GM21390 (cell line): ENCODE measurements around the gene RAB33A.

Source experiments
- ATAC-seq: cut with Tn5 transposase; IDR thresholded peaks from one replicate; pipeline ENCODE4 v1.9.1; 2021; ENCODE audit not compliant: unreplicated experiment

Gene RAB33A

DNA sequence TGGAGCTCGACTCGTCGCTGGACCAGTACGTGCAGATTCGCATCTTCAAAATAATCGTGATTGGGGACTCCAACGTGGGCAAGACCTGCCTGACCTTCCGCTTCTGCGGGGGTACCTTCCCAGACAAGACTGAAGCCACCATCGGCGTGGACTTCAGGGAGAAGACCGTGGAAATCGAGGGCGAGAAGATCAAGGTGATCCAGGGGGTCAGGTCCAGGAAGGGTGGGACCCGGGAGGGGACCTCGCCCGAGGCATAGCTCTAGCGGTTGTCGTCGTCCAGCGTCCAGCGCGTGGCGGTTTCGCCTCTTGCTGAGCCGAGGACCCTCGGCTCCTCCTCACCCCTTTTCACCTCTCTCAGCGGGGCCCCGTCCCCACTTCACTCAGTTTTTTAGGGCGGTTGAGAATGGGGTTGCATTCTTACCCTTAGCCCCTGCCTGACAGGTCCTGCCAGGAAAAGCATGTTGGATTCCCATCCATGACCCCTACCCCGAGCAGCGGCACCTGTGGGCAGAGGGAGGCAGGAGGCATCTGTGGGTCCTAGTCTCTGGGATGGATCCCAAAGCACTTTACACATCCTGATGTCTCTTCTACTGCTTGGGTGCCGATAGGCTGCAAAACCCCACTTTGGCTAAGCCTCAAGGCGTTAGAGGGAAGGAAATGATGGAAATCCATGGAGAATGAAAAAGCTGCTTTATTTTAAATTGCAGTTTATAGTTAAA, 524 bp downstream of the RAB33A start:
- no peak for ATAC-seq

DNA sequence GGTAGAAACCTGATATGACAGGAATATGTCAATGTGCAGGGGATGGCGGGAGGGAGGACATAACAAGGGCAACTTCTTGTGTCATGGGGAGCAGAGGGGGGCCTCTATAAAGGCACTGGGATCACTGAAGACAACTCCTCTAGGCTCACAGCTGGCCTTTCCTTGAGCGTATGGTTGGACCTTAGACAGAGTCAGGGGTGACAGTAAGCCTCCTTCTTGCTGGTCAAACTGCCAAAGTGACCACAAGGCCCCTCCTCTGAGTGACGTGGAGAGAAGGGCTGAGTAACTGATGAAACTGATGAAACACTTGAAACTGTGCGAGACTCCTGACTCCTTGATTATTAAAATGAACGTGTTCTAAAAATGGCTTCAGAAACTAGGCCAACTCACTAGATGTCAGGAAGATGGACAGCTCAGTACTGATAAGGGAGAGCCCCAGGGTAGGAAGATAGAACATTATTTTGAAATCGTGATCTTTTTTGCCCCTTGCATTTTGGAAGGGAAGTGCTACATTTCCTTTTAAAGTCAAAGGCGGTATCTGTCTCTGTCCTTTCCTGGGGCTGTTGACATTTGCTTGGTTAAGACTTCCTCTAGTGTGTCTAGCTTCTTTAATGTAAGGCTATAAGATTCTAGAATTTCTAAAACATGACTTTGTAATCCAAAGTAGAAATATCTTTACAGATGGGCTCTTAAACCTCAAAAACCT, 1.6 kb downstream of the RAB33A start:
- peak; percentile 34 for ATAC-seq

DNA sequence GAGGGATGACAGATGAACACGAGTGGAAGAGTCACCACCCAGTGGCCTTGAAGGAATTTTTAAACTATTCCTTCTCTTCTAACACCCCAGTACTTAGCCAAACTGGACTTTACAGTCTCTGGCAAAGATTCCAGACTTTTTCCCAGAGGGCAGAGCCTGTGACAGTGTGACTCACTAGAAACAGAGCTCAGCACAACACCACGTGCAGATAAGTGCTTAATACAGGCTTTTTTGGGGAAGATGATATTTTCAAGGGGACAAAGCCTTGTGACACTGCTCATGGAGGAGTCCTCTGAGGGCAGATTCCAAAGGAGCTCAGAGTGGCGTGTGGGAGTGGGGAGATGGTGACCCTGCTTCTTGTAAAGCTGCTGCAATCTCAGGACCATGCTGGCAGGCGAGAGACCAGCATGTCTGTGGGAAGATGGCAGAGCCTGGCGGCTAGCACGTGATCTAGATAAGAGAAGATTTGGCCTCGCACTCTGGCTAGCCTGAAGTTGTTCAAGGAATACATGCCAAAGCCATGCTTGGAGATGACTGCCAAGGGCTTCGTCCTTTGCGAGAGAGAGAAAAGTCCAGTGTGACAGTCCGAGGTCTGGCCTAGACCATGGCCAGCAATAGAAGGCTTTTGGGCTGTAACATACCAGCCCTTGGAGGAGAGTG, 2.4 kb downstream of the RAB33A start:
- no peak for ATAC-seq

DNA sequence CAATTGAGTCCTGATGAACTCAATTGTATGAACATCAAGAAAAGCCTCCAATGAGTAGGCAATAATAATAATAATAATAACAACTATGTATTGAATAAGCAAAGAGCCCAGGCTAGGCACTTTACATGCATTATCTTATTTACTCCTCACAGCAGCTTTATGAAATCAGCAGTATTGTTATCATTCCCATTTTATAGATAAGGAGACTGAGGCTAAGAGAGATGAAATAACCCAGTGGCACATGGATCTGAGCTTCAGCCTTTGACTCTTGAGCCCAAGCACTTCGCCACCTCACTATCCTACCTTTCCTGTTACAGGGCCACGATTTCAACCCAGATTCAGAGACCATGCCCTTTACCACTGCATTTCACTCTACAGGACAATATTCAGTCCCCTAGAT, 3.2 kb downstream of the RAB33A start:
- no peak for ATAC-seq

DNA sequence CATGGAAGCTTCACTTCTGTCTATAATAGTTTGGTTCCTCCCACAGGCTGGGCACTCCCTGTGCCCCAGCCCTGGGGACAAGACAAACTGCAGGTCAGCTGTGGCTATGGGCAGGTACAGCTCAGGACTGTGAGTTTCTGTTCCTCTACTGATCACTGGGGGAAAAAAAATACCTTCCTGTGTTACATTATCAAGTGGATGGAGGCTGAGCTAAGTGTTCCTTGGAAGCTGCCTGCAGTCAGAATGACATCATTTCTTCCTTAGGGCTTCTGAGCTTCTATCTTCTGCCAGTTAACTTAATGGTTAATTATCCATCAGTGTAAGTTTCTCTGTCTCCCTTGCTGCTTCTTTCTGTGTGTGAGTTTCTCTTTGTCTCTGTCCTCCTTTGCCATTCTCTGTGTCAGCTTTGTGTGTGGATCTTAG, 4.6 kb downstream of the RAB33A start:
- ATAC-seq = peak; percentile 75

DNA sequence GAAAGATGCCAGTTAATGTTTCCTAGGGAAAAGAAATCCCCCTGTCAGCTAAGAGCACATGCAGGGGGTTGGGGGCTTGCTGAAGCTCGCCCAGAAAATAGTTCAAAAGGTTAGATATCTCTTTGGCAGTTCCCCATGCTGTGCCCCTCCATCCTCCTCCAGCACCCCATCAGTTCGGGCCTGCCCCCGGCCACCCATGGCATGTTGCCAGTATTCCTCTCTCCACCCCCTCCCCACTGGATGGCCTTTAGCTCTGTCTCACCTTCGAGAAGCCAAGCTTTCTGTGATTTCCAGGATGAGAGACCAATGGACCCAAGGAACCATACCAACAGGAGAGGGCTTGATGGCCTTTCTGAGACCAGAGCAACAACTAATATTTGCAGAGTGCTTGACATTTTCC, 5.2 kb downstream of the RAB33A start:
- no peak for ATAC-seq

DNA sequence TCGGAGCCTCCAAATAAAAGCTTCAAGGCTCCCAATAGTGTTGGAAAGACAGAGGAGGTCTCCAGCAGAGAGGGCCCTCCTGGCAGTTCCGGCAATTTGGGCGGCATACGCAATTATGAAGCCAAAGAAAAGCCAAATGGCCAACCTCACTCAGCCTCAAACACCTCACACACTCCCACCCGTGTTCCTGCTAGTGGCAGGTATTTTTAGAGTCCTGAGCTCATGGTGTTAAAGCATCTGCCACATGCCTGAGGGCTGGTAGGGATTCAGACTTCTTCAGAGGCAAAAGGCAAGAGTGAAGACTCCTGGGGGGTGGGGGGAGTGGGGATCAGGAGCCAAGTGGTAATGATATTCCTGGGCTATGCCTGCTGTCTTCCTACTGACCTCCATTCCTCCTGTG, 7.4 kb downstream of the RAB33A start:
- no peak for ATAC-seq

DNA sequence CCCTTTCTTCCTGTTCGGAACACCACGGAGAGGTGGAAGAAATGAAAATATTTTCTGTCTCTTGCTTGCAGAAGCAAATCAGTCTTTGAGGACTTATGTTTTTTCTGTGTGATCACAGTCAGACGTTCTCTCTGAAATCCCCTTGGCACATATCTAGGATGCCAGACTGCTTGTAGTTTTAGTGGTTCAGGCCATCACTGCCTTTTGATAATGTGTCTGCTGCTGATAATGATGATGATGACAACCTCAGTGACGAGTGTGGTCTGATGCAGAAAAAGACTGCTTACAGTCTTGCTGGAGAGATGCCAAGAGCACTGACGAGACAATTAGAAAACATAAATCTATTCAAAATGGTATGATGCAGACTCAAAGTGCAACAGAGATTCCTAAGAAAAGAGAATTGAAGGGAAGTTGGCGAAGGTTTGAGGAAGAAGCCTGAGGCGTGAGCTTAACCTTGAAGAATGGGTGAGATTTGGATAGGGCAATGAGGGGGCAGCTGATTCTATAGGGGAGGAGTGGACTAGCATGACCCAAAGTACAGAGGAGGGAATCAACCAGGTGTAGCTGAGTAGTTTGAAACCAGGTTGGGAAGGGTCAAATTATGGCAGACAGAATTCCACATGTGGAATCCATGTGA, 7.9 kb downstream of the RAB33A start:
- ATAC-seq = no peak

DNA sequence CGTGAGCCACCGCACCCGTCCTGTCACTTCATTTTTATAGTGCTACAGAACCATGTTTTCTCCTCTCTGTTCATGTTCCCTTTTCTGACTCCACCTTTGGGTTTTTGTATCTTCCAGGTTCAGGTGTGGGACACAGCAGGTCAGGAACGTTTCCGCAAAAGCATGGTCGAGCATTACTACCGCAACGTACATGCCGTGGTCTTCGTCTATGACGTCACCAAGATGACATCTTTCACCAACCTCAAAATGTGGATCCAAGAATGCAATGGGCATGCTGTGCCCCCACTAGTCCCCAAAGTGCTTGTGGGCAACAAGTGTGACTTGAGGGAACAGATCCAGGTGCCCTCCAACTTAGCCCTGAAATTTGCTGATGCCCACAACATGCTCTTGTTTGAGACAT, 12.4 kb downstream of the RAB33A start:
- ATAC-seq = no peak

DNA sequence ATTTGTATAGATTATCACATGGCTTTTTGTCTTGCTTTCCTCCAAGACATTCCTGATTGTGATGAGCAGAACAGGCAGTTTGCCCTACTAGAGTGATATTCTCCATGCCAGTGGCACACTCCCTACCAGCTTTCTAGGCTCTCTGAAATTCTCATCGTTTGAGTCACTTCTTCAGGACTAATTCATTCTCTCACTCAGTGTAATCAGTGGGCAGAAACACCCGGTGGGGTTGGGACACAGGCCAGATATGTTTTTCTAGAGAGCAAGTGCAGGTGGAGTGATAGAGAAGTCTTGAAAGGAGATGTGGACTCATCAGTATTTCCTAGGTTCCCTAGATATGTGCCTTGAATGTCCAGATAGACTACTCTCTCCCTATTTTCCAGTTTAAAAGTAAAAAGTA, 13.1 kb downstream of the RAB33A start:
- ATAC-seq = no peak

DNA sequence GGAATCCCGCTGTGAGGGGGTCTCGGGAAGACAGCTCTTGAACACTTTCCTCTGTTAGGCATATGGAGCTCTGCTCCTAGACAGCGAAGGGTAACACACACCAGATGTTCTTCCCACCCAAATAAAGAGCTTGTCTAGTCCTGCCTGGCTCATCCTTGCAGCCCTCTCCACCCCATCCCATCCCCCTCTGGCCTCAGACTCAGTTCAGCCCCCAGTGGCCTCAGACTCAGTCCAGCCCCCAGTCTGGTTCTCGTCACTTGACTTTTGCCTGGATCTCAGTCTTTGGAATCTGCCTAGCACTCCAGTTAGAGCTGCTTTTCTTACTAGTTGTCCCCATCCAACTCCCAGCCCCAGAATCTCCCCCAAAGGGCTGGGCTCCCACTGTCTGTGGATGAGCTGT, 14.9 kb downstream of the RAB33A start:
- ATAC-seq = no peak

DNA sequence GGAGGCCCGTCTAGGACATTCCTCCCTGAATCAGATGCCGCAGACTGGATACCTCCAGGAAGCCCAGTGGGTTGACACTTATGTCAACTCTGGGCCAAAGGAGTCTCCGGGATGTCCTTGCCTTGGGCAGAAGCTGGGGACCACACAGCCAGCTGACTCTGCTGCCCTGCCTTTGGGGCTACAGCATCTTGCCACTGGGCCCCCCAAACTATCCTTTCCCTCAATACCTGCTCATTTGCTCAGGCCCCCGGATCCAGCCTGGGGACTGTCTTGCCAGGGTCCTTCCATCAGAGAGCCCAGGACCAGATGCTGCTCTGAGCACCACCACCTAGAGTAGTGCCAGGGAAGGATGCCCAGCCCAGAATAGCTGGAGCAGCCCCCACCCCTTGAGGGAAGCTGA, 19.0 kb downstream of the RAB33A start:
- ATAC-seq = no peak

DNA sequence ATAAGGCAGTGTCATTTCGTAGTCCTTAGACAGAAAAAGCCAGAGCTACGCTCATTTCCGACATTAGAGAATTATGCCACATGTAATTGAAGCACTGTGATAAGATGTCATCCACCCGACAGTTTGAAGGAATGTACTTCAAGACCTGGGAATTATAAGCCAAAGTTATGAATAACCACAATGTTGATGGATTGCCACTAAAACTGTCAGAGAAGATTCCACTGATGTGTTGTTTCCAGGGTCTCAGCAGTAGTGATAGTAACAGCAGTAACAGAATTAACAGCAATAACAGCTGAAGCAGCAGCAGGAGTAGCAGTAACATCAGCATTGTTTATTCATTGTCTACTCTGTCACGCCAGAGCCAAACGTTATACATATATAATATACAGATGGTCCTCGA, 24.7 kb downstream of the RAB33A start:
- ATAC-seq = no peak

DNA sequence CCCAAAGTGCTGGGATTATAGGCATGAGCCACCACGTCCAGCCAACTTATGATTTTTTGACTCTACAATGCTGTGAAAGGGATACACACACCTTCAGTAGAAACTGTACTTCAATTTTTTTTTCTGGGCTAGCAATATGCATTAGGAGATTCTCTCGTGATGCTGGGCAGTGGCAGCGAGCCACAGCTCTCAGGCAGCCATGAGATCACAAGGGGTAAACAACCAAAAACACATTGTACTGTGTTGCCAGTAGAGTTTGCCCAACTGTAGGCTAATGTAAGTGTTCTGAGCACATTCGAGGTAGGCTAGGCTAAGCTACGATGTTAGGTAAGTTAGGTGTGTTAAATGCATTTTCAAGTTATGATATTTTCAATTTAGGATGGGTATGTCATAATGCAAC, 25.7 kb downstream of the RAB33A start:
- no peak for ATAC-seq

DNA sequence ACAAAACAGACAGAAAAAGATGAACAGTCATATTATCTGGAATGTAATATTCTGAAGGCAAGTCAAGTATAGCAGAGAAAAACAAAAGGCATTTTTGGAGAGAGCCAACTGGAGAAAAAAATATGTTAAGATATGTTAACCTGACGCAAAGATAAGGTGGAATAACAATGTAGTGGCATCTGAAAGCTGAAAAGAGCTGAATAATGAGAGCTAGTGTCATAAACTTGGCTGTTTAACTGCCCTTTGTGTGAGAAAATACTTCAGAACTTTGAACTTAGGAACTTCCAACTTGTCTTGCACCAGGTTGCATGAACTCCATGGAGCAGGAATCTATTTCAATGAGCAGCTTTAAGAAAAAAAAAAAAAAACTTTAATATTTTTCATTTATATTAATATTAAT, 32.9 kb downstream of the RAB33A start:
- ATAC-seq = no peak

DNA sequence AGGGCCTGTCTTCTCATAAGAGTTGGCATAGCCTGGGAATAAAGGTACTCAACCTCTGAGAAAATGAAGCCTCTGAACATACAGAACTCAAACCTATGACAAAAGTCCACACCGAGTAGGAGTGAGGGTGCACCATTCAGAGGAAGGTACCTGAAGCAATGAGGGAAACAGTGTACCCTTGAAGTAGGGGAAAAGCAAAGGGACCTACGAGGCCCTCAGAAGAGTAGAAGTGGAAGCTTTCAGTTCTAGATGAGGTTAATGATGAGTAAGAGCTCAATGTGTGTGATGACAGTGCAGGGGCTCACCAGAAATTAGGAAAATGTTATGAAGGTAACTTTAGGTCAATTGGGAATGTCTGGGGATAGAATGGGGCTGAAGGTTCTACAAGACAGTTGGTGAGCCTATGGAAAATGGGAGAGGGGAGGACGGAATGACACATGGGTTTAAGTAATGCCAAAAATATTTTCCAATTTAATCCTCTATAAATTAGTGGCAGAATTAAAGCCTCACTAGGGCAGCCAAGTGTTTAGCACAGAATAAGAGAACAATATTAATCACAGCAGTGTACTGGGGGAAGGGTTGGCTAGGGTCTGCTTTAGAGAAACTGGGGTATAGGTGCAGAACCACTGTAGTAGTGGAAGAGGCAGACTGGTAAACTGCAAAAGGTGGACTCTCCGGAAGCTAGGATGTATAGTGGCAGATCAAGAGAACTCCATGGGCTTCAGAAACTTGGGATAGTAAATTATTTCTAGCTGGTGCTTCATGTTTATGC, 39.8 kb downstream of the RAB33A start:
- ATAC-seq = no peak

DNA sequence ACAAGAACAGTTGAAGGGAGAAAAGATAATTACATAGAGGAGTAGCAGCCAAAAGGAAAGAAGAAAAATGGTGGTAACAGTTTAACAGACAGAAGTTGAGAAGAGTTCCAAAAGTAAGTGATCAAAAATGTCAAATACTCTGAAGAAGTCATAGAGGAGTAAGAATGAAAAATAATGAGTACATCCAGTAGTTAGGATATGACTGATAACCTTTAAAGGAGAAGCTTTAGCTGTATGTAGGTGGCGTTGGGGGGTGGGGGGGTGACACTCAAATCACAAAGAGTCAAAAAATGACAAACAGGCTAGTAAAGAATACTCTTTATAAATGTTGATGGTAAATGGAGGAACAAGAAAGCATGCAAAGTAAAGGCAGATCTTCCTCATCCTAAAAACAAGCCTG, 40.6 kb downstream of the RAB33A start:
- no peak for ATAC-seq

DNA sequence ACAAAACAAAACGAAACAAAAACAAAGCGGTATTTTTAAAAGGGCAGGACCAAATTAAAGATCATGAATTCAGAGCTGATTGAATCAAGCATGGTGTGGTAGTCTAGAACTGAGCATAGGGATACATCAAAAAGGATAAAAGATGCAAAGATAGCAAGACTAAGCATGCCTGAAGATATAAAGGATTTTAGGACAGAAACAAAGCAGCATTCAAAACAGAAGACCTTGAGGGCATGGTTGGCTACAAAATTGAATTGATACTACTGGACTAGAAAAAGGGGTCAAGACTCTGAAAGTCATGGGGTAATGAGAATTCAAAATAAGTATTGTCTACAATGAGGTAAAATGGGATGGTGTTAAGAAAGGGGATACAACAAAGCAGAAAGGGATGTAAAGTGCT, 41.6 kb downstream of the RAB33A start:
- ATAC-seq = no peak

DNA sequence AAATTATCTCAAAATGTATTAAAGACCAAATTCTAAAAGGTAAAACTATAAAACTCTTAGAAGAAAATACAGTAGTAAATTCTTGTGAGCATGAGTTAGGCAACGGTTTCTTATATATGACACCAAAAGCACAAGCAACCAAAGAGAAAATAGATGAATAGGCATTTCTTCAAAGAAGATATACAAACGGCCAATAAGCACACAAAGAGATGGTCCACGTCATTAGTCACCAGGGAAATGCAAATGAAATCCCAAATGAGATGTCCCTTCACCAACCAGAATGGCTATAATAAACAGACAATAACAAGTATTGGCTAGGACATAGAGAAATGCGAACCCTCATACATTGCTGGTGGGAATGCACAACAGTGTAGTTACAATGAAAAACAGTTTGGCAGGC, 44.6 kb downstream of the RAB33A start:
- no peak for ATAC-seq

DNA sequence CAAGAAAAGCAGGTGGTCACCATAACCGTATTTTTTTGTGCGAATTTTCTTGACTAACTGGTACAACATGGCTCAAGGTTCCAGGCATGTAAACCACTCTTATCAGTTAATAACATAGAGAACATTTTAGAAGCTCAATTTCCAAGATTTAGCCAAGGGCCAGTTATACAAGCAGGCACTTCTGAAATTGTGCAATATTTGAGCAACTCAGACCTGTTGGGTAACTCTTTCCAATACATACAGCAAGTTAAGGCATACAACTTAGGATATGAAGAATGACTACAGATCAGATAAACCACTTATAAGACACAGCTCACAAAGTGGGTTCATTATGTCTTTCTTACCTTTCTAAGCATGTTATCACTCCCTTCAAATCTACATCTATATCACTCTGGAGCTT, 53.0 kb downstream of the RAB33A start:
- no peak for ATAC-seq

DNA sequence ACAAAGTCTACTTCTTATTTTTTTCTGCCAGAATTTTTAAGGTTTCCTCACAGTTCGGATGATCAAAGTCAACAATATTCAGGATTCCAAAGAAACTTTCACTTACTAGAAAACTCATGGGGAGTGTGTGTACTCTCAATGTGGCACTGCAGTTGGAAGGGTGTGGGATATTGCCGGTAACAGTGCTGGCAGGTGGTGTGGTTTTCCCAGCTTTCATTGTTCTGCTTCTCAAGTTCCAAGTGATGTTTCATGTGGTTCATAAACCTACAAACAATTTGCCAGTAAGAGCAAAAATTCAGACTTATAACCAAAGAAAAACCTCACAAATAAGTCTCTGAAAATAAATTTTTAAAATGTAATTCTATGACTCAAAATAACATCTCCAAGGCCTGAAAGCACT, 57.1 kb downstream of the RAB33A start:
- ATAC-seq = no peak
